H9 (cell line): ENCODE data around the gene UBE2E3. TPM values are rescaled to one million over a fixed set of nuclear protein-coding genes. Genes with fewer than 3 reads are reported as not detected.

Source experiments
- DNase-seq: peaks from one replicate; pipeline ENCODE4 v3.0.0-alpha.2; 2017
- H2AFZ ChIP-seq: one replicate; pipeline ENCODE4 v1.6.1; 2013; ENCODE audit warnings: mild to moderate bottlenecking, low read length, control low read depth, moderate library complexity
- H2AK5ac ChIP-seq: 2 replicates; pipeline ENCODE4 v1.6.1; 2013; ENCODE audit warnings: low read length, control low read depth, mixed read lengths; ENCODE audit not compliant: insufficient read length
- H2BK120ac ChIP-seq: one replicate; pipeline ENCODE4 v1.6.1; 2013; ENCODE audit warnings: low read depth, mild to moderate bottlenecking, low read length, control low read depth, inconsistent platforms; ENCODE audit not compliant: poor library complexity, severe bottlenecking
- H2BK12ac ChIP-seq: 2 replicates; pipeline ENCODE4 v1.6.1; 2013; ENCODE audit warnings: low read length, control low read depth, mixed read lengths, low read depth; ENCODE audit not compliant: insufficient read length
- H2BK15ac ChIP-seq: 2 replicates; pipeline ENCODE4 v1.6.1; 2013; ENCODE audit warnings: low read depth, low read length, control low read depth
- H2BK20ac ChIP-seq: one replicate; pipeline ENCODE4 v1.6.1; 2013; ENCODE audit warnings: low read depth, mild to moderate bottlenecking, low read length, control low read depth, inconsistent platforms; ENCODE audit not compliant: poor library complexity, severe bottlenecking
- H2BK5ac ChIP-seq: 2 replicates; pipeline ENCODE4 v1.6.1; 2013; ENCODE audit warnings: low read length, control low read depth, mixed read lengths; ENCODE audit not compliant: insufficient read length
- H3K14ac ChIP-seq: 2 replicates; pipeline ENCODE4 v1.6.1; 2013; ENCODE audit warnings: low read length, control low read depth; ENCODE audit not compliant: insufficient read depth
- H3K18ac ChIP-seq: 2 replicates; pipeline ENCODE4 v1.6.1; 2013; ENCODE audit warnings: low read depth, mild to moderate bottlenecking, mixed read lengths, low read length, control low read depth; ENCODE audit not compliant: insufficient read length
- H3K23ac ChIP-seq: 2 replicates; pipeline ENCODE4 v1.6.1; 2013; ENCODE audit warnings: low read length, control low read depth, mixed read lengths, low read depth; ENCODE audit not compliant: insufficient read length
- H3K23me2 ChIP-seq: 2 replicates; pipeline ENCODE4 v1.6.1; 2013; ENCODE audit warnings: low read depth, mild to moderate bottlenecking, mixed read lengths, low read length, control low read depth; ENCODE audit not compliant: insufficient read length, poor library complexity, severe bottlenecking
- H3K27ac ChIP-seq: 2 replicates; pipeline ENCODE4 v1.5.1; 2013; ENCODE audit warnings: low read length, control low read depth, mixed read lengths, low read depth; ENCODE audit not compliant: insufficient read length
- H3K27me3 ChIP-seq: 2 replicates; pipeline ENCODE4 v1.6.1; 2013; ENCODE audit warnings: low read length, control low read depth, inconsistent platforms; ENCODE audit not compliant: insufficient read depth
- H3K4ac ChIP-seq: 2 replicates; pipeline ENCODE4 v1.6.1; 2013; ENCODE audit warnings: low read depth, mild to moderate bottlenecking, control low read depth, inconsistent platforms, low read length, moderate library complexity
- H3K4me1 ChIP-seq: 2 replicates; pipeline ENCODE4 v1.6.1; 2013; ENCODE audit warnings: low read length, control low read depth, inconsistent platforms; ENCODE audit not compliant: insufficient read depth
- H3K4me2 ChIP-seq: 2 replicates; pipeline ENCODE4 v1.6.1; 2013; ENCODE audit warnings: low read length, control low read depth, mixed read lengths; ENCODE audit not compliant: insufficient read length, insufficient read depth
- H3K56ac ChIP-seq: 2 replicates; pipeline ENCODE4 v1.6.1; 2013; ENCODE audit warnings: low read depth, mild to moderate bottlenecking, mixed read lengths, low read length, control low read depth; ENCODE audit not compliant: insufficient read length
- H3K79me1 ChIP-seq: 2 replicates; pipeline ENCODE4 v1.6.1; 2013; ENCODE audit warnings: low read depth, mild to moderate bottlenecking, moderate library complexity, low read length, control low read depth, inconsistent platforms; ENCODE audit not compliant: insufficient read depth, poor library complexity, severe bottlenecking
- H3K79me2 ChIP-seq: 2 replicates; pipeline ENCODE4 v1.6.1; 2013; ENCODE audit warnings: low read length, control low read depth, inconsistent platforms; ENCODE audit not compliant: insufficient read depth
- H3K9ac ChIP-seq: 2 replicates; pipeline ENCODE4 v1.6.1; 2013; ENCODE audit warnings: low read length, control low read depth, mixed read lengths; ENCODE audit not compliant: insufficient read length; ENCODE audit errors: extremely low read depth
- H3K9me3 ChIP-seq: one replicate; pipeline ENCODE4 v1.6.1; 2013; ENCODE audit warnings: low read depth, low read length, inconsistent platforms; ENCODE audit not compliant: control insufficient read depth
- H3T11ph ChIP-seq: one replicate; pipeline ENCODE4 v1.6.1; 2013; ENCODE audit warnings: mild to moderate bottlenecking, low read length, control low read depth, inconsistent platforms
- H4K20me1 ChIP-seq: one replicate; pipeline ENCODE4 v1.6.1; 2013; ENCODE audit not compliant: control insufficient read depth, insufficient read length, insufficient read depth
- H4K5ac ChIP-seq: 2 replicates; pipeline ENCODE4 v1.6.1; 2013; ENCODE audit warnings: low read depth, mild to moderate bottlenecking, mixed read lengths, low read length, control low read depth; ENCODE audit not compliant: insufficient read length
- H4K8ac ChIP-seq: replicated peaks from 2 replicates; pipeline ENCODE4 v1.6.1; 2013; ENCODE audit warnings: low read length, control low read depth, mixed read lengths, low read depth; ENCODE audit not compliant: insufficient read length
- H4K91ac ChIP-seq: 2 replicates; pipeline ENCODE4 v1.6.1; 2013; ENCODE audit warnings: low read depth, mild to moderate bottlenecking, moderate library complexity, mixed read lengths, low read length, control low read depth; ENCODE audit not compliant: insufficient read length
- H3K27ac Mint-ChIP-seq, 3 experiments: 2 replicates in 2 of 3; 3 replicates in 1 of 3; pipeline ENCODE4 v1.8.0; 2020 to 2021; ENCODE audit warnings: mixed read lengths in 3 of 3, mild to moderate bottlenecking in 1 of 3, moderate library complexity in 1 of 3
- H3K27me3 Mint-ChIP-seq: 2 replicates; pipeline ENCODE4 v1.8.0; 2021; ENCODE audit warnings: low read depth, mild to moderate bottlenecking, moderate library complexity, mixed read lengths
- H3K36me3 Mint-ChIP-seq, 3 experiments: 2 replicates in 2 of 3; 3 replicates in 1 of 3; pipeline ENCODE4 v1.8.0; 2020 to 2021; ENCODE audit warnings: low read depth in 3 of 3, mixed read lengths in 3 of 3; ENCODE audit not compliant: insufficient read depth in 1 of 3
- H3K4me1 Mint-ChIP-seq, 2 experiments: 2 replicates each; pipeline ENCODE4 v1.8.0; 2020; ENCODE audit warnings: mixed read lengths in 2 of 2
- H3K4me3 Mint-ChIP-seq, 2 experiments: 2 replicates in 1 of 2; 3 replicates in 1 of 2; pipeline ENCODE4 v1.8.0; 2020 to 2021; ENCODE audit warnings: mild to moderate bottlenecking in 2 of 2, mixed read lengths in 2 of 2, moderate library complexity in 1 of 2
- H3K9me3 Mint-ChIP-seq, 2 experiments: 2 replicates in 1 of 2; 3 replicates in 1 of 2; pipeline ENCODE4 v1.8.0; 2020; ENCODE audit warnings: mild to moderate bottlenecking in 2 of 2, mixed read lengths in 2 of 2, moderate library complexity in 1 of 2
- WGBS: extraction: QIAGEN DNeasy Blood & Tissue Kit; methylation state at CpG from one replicate; pipeline ENCODE4 v1.1.7; 2013; ENCODE audit warnings: missing lambda C conversion rate, low lambda C conversion rate, mixed read lengths; ENCODE audit not compliant: insufficient read length; ENCODE audit errors: extremely low coverage; 5-methylcytosine and 5-hydroxymethylcytosine counted together
- total RNA-seq: library from RNA; stranded (reverse); gene quantifications from 2 replicates; pipeline ENCODE4 v1.2.1, GENCODE V29; 2021
- TF ChIP-seq, protein P1 (sequence below): fragments of 200-600 bp; sonication (generic); conservative IDR thresholded peaks from 3 replicates; pipeline ENCODE4 v1.8.0; 2021; ENCODE audit warnings: antibody characterized with exemption, mild to moderate bottlenecking

The UBE2E3 gene
- total RNA-seq, 1 experiment from 2014 or later = 89.1 TPM

DNA sequence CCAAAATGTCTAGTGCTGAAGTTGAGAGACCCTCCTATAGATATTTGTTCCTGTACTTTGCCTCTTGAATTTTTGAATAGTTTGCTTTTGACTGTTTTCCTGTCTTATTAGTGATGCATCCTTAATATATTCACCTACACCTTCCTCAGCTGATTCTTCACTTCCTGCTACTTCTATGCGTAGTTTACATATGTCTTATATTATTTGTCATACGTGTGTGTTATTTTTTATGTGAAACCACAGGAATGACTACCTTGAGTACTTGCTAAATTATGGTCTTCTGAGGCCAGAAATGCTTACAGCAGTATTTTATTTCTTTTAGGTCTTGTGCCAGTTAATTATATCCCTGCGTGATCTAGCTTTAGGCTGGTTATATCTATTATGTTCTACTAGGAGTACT lies 9.9 kb downstream of the UBE2E3 start:
- H2BK5ac ChIP-seq = no peak overlapping the region
- H2BK20ac ChIP-seq = no peak overlapping the region
- no peak overlapping the region for H3T11ph ChIP-seq
- no peak overlapping the region for H3K23ac ChIP-seq
- no peaks in the 10 kb centered on the region for H3K27me3 ChIP-seq
- no peak overlapping the region for H4K8ac ChIP-seq
- no peaks in the 10 kb centered on the region for H3K9me3 ChIP-seq
- H3K79me2 ChIP-seq = peaks cover 20% of the 10 kb centered on the region; the same call in 1 of the 2 replicates
- no peak overlapping the region for H3K4me3 Mint-ChIP-seq
- H3K27ac ChIP-seq = no peak overlapping the region
- no peaks in the 10 kb centered on the region for H3K27me3 Mint-ChIP-seq
- peaks cover 29 to 37% of the 10 kb centered on the region in 2 experiments for H3K4me1 Mint-ChIP-seq
- H3K23me2 ChIP-seq = no peaks in the 10 kb centered on the region
- H3K9me3 Mint-ChIP-seq = no peaks in the 10 kb centered on the region
- no peak overlapping the region for H2AK5ac ChIP-seq
- H3K27ac Mint-ChIP-seq = no peak overlapping the region
- H4K5ac ChIP-seq = no peak overlapping the region
- no peak overlapping the region for H3K18ac ChIP-seq
- H2AFZ ChIP-seq = no peak overlapping the region
- no peak overlapping the region for H3K4ac ChIP-seq
- no peak overlapping the region for H2BK15ac ChIP-seq
- H4K20me1 ChIP-seq = no peaks in the 10 kb centered on the region
- no peak overlapping the region for H2BK12ac ChIP-seq
- H3K14ac ChIP-seq = no peak overlapping the region
- no peak for DNase-seq
- TF ChIP-seq, protein P1, sequence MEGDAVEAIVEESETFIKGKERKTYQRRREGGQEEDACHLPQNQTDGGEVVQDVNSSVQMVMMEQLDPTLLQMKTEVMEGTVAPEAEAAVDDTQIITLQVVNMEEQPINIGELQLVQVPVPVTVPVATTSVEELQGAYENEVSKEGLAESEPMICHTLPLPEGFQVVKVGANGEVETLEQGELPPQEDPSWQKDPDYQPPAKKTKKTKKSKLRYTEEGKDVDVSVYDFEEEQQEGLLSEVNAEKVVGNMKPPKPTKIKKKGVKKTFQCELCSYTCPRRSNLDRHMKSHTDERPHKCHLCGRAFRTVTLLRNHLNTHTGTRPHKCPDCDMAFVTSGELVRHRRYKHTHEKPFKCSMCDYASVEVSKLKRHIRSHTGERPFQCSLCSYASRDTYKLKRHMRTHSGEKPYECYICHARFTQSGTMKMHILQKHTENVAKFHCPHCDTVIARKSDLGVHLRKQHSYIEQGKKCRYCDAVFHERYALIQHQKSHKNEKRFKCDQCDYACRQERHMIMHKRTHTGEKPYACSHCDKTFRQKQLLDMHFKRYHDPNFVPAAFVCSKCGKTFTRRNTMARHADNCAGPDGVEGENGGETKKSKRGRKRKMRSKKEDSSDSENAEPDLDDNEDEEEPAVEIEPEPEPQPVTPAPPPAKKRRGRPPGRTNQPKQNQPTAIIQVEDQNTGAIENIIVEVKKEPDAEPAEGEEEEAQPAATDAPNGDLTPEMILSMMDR = no peak
- no peak overlapping the region for H3K56ac ChIP-seq
- H3K79me1 ChIP-seq = no peaks in the 10 kb centered on the region
- H3K36me3 Mint-ChIP-seq = peaks cover 2 to 28% (median 17%) of the 10 kb centered on the region in 3 experiments; a peak in 6 of 7 replicates
- no CpG with 5 or more reads among the region's 3 CpGs for WGBS
- H4K91ac ChIP-seq = no peak overlapping the region
- no peak overlapping the region for H3K9ac ChIP-seq
- H3K4me1 ChIP-seq = peaks cover 7% of the 10 kb centered on the region; the same call in 1 of the 2 replicates
- no peak overlapping the region for H2BK120ac ChIP-seq
- no peak overlapping the region for H3K4me2 ChIP-seq
